OCI-LY3 (cell line): ENCODE data around the gene PRDM1.

Experiments used
- H2AFZ ChIP-seq: fragments of 200-600, 300-600 bp; shearing (Covaris generic); 2 replicates; pipeline ENCODE4 v1.6.0; 2014; ENCODE audit warnings: antibody characterized with exemption, low read depth, low read length
- H3K27ac ChIP-seq: fragments of 200-600, 300-600 bp; sonication (generic); 2 replicates; pipeline ENCODE4 v1.5.1; 2014; ENCODE audit warnings: mild to moderate bottlenecking, low read length, moderate library complexity, mixed read lengths
- H3K27me3 ChIP-seq: fragments of 200-600, 300-600 bp; sonication (generic); 2 replicates; pipeline ENCODE4 v1.6.1; 2014; ENCODE audit warnings: low read depth, low read length, mixed read lengths
- H3K36me3 ChIP-seq: fragments of 200-600, 300-600 bp; sonication (generic); replicated peaks from 2 replicates; pipeline ENCODE3; 2014; ENCODE audit warnings: low read depth, low read length, mixed read lengths
- H3K4me1 ChIP-seq: fragments of 300-600, 200-600 bp; sonication (generic); 2 replicates; pipeline ENCODE4 v1.6.1; 2014; ENCODE audit warnings: low read length, mixed read lengths
- H3K4me2 ChIP-seq: fragments of 200-600, 300-600 bp; sonication (generic); 2 replicates; pipeline ENCODE4 v1.6.1; 2014; ENCODE audit warnings: low read length, mixed read lengths
- H3K4me3 ChIP-seq: fragments of 300-600, 200-600 bp; sonication (generic); 2 replicates; pipeline ENCODE4 v1.5.1; 2014; ENCODE audit warnings: antibody characterized with exemption, mild to moderate bottlenecking, low read length, moderate library complexity
- H3K79me2 ChIP-seq: fragments of 300-600, 200-600 bp; shearing (Covaris generic); 2 replicates; pipeline ENCODE4 v1.6.1; 2014; ENCODE audit warnings: mild to moderate bottlenecking, low read length, mixed read lengths
- H3K9ac ChIP-seq: fragments of 300-600, 200-600 bp; shearing (Covaris generic); 2 replicates; pipeline ENCODE4 v1.6.0; 2014; ENCODE audit warnings: mild to moderate bottlenecking, low read length, moderate library complexity
- H3K9me3 ChIP-seq: fragments of 200-600, 300-600 bp; shearing (Covaris generic); 2 replicates; pipeline ENCODE4 v1.6.1; 2014; ENCODE audit warnings: low read length, mixed read lengths; ENCODE audit not compliant: insufficient read depth
- H4K20me1 ChIP-seq: fragments of 200-600, 300-600 bp; sonication (generic); 2 replicates; pipeline ENCODE4 v1.6.1; 2016; ENCODE audit warnings: low read length, mixed read lengths; ENCODE audit not compliant: insufficient read depth
- EZH2phosphoT487 ChIP-seq: fragments of 200-600 bp; shearing (Covaris generic); IDR thresholded peaks from 2 replicates; pipeline ENCODE4 v1.6.1; 2018; ENCODE audit warnings: antibody characterized with exemption, mixed run types, low read depth
- TF ChIP-seq, protein P1 (sequence below): fragments of 200-600, 300-600 bp; sonication (generic); IDR thresholded peaks from 2 replicates; pipeline ENCODE4 v1.5.1; 2014; ENCODE audit warnings: antibody characterized with exemption, low read length, low read depth

Gene PRDM1

DNA sequence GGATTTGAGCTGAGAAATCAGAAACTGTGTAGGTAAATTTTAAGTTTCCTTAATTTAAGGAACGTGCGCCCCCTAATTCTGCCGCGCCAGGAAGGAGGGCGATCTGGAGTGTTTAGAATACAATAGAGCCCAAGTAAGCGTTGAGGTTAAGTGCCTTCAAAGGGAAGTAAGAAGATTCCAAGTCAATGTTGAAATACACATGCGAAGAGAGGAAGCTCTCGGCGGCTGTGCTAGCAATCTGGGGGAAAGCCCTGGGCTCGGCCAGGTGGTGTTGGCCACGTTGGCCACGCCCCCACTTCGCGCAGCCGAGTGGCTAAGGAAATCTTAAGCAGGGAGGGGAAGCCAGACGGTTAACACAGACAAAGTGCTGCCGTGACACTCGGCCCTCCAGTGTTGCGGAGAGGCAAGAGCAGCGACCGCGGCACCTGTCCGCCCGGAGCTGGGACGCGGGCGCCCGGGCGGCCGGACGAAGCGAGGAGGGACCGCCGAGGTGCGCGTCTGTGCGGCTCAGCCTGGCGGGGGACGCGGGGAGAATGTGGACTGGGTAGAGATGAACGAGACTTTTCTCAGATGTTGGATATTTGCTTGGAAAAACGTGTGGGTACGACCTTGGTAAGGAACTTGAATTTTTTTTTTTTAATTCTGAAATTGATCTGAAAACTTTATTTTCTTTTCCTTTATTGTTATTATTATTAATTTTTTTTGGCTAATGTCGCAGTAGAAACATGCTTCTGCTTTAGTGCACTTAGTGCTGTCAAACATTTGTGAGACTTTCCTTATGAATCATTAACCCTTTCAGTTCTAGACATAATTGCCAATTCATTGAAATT, at the start of gene PRDM1:
PRDM1 (plus strand) TSS at position 353 of the 830 bp plus-strand sequence; CDS start at position 571, 218 bp downstream.
- Histone ChIP-seq H3K4me3 (peak within 1 kb of the TSS; percentile 90), H3K4me2 (peak within 1 kb of the TSS; percentile 96), H3K27ac (peak within 1 kb of the TSS; percentile 97), H3K27me3 (no peaks in the 10 kb centered on the region), H3K9ac (peak within 1 kb of the TSS; percentile 91), H3K79me2 (peaks cover 41% of the 10 kb centered on the region), H3K4me1 (peaks cover 52% of the 10 kb centered on the region), H4K20me1 (no peaks in the 10 kb centered on the region), H3K9me3 (no peaks in the 10 kb centered on the region), H2AFZ (no peak within 1 kb of the TSS; the same call in 1 of the 2 replicates), H3K36me3 (peaks cover 22% of the 10 kb centered on the region)
- no peak for TF ChIP-seq EZH2phosphoT487
- TF ChIP-seq, protein P1, sequence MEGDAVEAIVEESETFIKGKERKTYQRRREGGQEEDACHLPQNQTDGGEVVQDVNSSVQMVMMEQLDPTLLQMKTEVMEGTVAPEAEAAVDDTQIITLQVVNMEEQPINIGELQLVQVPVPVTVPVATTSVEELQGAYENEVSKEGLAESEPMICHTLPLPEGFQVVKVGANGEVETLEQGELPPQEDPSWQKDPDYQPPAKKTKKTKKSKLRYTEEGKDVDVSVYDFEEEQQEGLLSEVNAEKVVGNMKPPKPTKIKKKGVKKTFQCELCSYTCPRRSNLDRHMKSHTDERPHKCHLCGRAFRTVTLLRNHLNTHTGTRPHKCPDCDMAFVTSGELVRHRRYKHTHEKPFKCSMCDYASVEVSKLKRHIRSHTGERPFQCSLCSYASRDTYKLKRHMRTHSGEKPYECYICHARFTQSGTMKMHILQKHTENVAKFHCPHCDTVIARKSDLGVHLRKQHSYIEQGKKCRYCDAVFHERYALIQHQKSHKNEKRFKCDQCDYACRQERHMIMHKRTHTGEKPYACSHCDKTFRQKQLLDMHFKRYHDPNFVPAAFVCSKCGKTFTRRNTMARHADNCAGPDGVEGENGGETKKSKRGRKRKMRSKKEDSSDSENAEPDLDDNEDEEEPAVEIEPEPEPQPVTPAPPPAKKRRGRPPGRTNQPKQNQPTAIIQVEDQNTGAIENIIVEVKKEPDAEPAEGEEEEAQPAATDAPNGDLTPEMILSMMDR = 0 out of 2 replicates have a peak, but pooled peaks have one; percentile 20

DNA sequence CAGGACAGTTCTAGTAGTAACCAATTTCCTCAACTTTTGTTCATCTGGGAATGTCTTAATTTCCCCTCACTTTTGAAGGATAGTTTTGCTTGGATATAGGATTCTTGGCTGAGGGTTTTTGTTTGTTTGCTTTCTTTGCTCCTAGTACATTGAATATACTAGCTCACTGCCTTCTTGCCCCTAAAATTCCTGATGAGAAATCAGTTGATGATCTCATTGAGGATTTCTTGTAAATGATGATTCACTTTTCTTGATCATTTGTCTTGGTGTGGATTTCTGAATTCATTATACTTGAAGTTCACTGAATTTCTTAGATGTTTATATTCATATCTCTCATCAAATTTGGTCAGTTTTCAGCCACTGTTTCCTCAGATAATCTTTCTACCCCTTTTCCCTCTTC, 49.1 kb upstream of the PRDM1 start:
- Histone ChIP-seq H3K36me3 (no peaks in the 10 kb centered on the region), H3K79me2 (no peaks in the 10 kb centered on the region), H3K4me1 (peaks cover 9% of the 10 kb centered on the region), H3K9ac (no peak overlapping the region), H3K27me3 (no peaks in the 10 kb centered on the region), H4K20me1 (no peaks in the 10 kb centered on the region), H3K4me3 (no peak overlapping the region), H2AFZ (no peak overlapping the region), H3K4me2 (no peak overlapping the region), H3K27ac (no peak overlapping the region), H3K9me3 (no peaks in the 10 kb centered on the region)
- TF ChIP-seq, protein P1 = no peak
- TF ChIP-seq EZH2phosphoT487 = no peak

DNA sequence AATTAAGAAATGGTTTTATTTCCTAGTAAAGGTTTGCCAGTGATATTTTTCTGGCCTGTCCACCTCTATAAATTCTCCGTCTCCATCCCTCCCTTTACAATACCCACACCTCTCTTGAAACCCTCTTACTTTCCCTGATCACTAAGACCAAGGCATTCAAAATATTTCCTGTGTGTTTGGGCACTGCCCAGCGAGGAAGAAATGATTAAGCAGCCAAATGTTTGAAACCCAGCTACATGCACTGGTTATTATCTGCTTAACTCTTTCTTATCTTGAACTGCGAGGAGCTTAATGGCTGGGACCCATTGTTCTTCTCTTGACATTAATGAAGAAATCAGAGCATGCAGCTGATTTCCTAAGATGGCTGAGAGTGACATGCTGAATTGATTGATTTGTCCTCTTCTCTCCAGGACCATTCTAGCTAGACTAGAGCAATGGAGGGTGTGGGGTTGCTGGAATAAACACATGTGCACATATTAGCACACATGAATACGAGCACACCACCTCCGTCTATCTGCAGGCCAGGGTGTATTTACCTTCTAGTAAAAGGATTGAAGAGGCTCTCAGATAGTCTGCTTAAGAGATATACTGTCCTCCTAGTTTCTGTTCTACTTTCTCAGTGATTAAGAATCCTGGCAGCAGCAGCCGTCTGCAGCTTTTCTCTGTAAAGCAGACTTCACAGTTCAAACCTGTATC, 46.1 kb upstream of the PRDM1 start:
- Histone ChIP-seq H3K9me3 (no peaks in the 10 kb centered on the region), H4K20me1 (no peaks in the 10 kb centered on the region), H3K4me1 (peaks cover 9% of the 10 kb centered on the region), H3K4me2 (peak overlapping the region; percentile 47), H3K79me2 (no peaks in the 10 kb centered on the region), H3K9ac (no peak overlapping the region), H3K27me3 (no peaks in the 10 kb centered on the region), H3K36me3 (no peaks in the 10 kb centered on the region), H3K4me3 (no peak overlapping the region), H3K27ac (no peak overlapping the region), H2AFZ (peak overlapping the region; percentile 57; the same call in 1 of the 2 replicates)
- TF ChIP-seq EZH2phosphoT487 = no peak
- TF ChIP-seq, protein P1 = no peak

DNA sequence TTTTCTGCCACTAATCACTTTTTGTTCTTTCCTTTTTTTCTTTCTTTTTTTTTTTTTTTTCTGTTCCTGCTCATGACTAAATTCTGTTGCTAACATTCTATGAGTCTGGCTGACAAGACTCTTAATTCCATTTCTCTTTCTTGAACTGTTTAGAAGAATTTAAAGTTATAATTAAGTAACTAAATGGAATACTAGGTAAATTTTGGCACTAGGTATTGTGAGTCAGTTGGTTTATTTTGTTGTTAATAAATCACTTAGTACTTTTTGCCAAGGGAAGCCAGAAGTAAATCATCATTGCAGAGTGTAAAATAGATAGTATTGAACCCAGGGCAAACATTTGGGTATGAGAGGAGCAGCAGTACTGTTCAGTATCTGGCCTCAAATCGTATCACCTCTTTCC, 42.0 kb upstream of the PRDM1 start:
- no peak overlapping the region for H3K9ac ChIP-seq
- no peaks in the 10 kb centered on the region for H4K20me1 ChIP-seq
- no peak for TF ChIP-seq EZH2phosphoT487
- TF ChIP-seq, protein P1 = no peak
- no peak overlapping the region for H3K4me3 ChIP-seq
- no peaks in the 10 kb centered on the region for H3K27me3 ChIP-seq
- H3K4me2 ChIP-seq = no peak overlapping the region
- no peaks in the 10 kb centered on the region for H3K79me2 ChIP-seq
- H3K27ac ChIP-seq = no peak overlapping the region
- no peaks in the 10 kb centered on the region for H3K9me3 ChIP-seq
- H2AFZ ChIP-seq = no peak overlapping the region
- peaks cover 9% of the 10 kb centered on the region for H3K4me1 ChIP-seq
- H3K36me3 ChIP-seq = no peaks in the 10 kb centered on the region
